Fibroblast of peridontal ligament (primary cell): ENCODE measurements around the gene CCRL2.
"Not testable (repeated sequence)": the region's sequence is repeated elsewhere in the genome, so short reads cannot be mapped to it uniquely, and the experiment has no call there.

Source experiments
- DNase-seq: peaks from one replicate; pipeline ENCODE4 v3.0.0-alpha.2; 2010; ENCODE audit errors: extremely low read depth

CCRL2 gene

DNA sequence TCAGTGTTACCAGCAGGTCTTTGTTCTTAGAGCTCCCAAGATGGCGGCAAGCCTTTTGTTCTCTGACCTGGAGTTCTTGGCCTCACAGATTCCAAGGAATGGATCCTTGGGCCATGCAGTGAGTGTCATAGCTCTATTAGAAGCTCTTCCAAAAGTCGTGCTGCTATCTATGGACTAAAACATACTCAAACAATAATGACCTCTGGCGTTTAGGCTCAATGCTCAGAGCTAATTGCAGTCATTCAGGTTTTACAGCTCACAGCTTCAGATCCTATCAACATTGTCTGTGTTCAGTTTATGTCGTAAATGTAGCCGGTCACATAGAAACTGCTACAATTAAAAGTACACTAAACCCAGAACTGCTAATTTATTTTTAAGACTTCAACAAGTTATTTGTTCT is 22.2 kb downstream of the CCRL2 start:
- DNase-seq: no peak

DNA sequence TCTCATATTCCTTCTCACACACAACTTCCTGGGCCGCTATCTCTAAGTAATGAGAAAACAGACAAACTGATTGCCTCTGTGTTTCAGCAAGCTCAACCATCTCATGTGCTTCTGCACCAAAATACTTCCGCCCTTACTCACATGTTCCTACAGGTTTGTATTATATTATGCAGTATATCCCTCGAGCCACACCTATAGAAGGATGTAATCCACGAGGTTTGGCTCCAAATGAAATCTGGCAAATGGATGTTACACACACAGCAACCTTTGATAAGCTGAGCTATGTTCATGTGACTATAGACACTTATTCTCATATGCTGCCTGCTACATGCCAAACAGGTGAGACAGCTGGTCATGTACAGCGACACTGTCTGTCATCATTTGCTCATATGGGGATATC is 22.6 kb downstream of the CCRL2 start:
- DNase-seq: no peak

DNA sequence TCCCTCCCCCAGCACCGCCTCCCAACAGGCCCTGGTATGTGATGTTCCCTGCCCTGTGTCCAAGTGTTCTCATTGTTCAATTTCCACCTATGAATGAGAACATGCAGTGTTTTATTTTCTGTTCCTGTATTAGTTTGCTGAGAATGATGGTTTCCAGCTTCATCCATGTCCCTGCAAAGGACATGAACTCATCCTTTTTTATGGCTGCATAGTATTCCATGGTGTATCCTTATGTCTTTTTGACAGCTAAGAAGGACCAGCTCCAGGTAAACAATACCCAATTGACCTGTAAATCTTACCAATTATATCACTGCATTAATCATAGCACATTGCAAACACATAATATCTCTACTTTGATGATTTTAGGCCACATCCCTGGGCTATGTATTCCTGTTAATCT is 23.8 kb downstream of the CCRL2 start:
- DNase-seq: not testable (repeated sequence)

DNA sequence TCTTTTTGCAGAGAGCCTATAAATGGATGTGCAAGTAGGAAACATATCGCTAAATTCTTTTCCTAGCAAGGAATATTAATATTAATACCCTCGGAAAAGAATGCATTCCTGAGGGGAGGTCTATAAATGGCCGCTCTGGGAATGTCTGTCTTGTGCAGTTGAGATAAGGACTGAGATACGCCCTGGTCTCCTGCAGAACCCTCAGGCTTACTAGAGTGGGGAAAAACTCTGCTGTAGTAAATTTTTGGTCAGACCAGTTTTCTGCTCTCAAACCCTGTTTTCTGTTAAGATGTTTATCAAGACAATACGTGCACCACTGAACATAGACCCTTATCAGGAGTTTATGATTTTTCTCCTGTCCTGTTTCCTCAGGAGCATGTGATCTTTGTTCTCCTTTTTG is 24.8 kb downstream of the CCRL2 start:
- DNase-seq: not testable (repeated sequence)

DNA sequence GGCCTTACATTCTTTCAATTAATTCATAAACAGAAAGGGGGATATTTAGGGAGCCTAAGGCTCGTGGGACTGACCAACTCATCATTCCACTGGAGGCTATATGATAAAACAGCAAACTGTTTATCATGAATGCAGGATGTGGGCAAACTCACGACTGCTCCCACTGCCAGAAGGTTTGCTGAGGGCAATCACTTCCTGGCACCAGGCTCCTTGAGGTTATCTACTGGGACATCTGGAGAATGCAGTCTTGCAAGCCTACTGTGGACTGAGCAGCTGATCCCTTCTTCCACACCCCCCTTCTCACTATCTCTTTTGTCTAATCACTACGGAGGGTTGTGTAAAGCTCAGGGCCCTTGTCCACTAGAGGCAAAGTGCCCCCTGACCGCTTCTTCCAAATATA is 26.1 kb downstream of the CCRL2 start:
- not testable (repeated sequence) for DNase-seq

DNA sequence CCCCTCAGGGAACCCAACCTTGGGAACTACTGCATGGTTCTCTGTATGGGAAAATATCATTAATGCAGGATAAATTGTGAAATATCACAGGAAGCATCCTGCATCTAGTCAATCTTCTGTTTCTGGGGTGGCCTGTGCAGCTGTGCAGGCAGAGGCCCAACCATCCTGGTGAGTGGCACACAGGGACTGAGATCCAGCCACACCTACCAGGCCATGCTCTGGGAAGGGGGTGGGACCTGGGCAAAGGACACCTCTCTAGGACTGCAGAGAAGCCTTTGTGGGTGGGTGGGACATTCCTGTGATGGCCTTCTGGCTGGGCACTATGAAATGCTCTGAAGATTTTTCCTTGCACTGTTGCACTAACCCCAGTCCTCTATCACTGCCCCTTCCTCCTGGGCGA is 26.8 kb downstream of the CCRL2 start:
- DNase-seq: no peak

DNA sequence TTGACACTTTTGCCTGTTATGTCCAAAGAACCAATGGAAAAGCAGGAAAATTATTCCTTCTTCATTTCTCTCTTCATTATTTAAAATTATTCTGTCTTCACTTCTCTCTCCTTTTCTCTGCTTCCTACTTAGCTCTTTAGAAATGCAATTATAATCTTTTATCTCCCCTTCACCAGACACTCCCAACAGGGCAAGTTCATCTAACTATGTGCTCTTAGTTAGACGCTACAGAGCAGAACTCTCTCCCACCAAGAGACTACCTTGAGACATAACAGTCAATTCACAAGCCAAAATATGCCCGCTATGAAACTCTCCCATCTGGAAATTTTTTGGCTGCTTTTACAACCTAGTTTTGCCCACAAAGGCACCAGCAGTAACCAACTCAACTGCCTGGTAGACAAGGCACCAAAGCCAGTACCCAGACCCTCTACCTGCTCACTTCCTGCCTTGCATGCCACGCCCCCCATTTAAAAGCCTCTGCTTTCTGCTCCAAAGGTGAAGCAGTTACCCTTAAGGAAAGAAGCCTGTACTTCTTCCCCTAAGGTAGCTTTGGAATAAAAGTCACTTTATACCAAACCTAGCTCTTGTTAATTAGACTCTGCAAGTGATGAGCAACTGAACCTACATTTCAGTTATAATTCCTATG is 28.1 kb downstream of the CCRL2 start:
- DNase-seq: no peak

DNA sequence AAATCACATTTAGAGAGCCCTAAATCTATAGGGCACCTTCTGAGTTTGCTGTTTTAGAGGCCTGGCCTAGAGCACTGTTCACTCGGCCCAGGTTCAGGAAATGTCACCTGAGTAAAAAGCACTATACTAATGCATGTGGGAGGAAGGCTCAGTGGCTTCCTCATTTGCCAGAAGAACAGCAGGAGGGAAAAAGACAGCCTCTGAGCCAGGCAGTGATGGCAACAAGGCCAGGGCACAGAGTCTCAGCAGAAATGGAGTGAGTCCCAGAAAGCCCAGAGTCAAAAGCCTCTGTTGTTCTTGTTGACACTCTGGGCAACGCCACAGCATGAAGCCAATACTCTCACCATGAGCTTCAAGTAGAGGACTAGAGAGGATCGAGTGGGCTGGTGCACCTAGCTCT is 31.8 kb downstream of the CCRL2 start:
- DNase-seq: no peak

DNA sequence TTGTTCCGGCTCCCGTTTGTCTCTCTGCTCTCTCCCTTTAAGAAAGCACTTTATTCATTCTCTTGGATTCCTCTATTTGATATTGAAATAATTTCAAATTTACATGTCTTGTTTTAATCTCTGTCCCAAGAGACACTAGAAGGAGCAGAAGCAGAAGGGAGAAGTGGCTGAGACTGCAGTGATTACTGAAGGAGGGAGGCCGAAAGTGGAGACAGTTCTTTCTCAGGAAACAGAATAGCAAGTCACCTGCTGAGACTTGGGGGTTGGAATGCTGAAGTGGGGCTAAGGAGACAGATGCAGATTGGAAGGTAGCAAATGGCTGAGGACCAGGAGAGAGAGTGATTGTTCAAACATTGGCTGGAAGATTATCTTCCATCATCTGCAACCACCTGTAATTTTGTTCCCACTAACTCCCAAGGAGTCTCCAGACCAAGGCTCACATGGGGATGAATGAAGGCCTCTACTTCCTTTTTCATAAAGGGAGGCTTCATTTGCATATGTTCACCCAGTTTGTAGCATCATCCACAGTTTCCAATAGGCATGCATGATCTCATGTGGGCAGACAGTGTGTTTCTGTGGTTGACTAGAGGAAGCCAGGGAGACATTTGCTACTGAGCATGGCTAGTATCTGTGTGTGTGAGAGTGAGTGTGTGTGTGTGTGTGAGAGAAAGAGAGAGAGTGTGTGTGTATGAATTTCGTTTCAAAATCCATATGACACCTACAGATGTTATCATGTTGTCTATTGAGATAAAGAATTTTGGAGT is 33.7 kb downstream of the CCRL2 start:
- no peak for DNase-seq

DNA sequence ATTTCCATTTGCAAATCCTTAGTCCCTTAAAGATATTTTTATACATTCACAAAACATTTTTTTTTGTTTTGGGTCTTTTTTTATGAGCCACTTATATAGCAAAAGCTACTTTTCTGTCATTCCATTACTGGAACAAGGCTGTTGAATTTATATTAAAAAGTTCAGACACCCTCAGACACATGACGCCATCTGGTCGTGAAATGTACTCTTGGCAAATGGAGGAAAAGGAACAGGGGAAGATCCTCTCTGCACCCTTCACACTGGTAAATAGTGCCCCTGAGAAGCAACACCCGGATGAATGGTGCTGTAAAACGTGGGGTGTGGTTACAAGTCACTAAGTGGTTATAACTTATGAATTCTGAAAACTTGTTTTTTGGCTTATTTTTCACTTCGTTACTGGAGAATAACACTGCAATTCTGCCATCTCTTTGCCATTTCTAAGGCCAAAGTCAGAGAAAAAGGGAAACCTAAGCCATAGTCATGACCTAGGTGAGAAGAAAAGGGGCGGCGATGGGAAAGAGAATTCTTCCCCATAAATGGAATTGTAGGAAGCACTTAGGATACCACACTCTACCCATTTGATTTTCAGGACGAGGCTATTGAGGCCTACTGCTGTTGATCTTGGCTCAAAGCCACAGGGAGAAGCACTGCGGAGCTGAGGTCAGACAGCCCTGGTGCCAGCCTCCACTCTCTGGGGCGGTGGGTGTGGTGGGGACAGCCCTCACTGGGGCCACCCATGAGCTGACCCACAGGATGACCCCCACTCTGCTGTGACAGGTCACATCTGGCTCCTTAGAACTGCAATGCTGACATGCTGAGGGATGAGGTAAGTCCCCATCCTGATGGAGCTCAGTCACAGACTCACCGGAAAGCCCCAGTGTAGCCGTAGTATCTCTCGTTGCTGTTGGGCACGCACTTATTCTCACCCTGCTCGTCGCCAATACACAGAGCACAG is 35.8 kb downstream of the CCRL2 start:
- peak; percentile 79 for DNase-seq

DNA sequence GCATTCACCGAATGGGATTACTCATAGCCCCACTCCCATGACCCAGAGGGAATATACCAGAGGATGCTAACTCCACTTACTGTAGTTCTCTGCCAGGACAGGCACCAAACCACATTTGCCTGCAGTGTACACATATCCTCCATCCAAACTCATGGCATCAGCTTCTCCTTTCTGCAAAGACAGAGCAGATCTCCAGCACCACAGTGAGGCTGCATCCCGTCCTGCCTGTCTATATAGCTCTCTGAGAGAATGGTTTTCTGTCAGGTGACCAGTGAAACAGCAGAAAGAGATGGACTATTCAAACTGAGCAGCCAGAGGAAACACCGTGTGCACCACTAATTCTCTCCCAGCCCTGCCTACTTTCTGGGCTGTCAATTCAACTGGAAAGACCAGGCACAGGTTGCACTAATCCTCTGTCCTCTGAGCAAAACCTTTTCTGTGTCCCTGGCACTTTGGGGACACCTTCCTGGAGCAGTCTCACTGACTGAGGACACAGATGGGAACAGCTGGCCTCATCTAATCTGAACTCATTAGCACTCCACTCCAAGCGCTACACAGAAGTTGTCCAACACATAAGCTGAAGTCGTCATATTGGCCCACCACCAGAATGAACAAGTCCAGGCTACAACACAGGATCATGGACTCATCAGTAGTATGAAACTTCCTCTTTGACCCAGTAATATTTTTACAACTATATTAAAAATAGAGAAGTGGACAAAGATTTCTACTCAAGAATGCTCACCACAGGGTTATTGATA is 40.3 kb downstream of the CCRL2 start:
- no peak for DNase-seq

DNA sequence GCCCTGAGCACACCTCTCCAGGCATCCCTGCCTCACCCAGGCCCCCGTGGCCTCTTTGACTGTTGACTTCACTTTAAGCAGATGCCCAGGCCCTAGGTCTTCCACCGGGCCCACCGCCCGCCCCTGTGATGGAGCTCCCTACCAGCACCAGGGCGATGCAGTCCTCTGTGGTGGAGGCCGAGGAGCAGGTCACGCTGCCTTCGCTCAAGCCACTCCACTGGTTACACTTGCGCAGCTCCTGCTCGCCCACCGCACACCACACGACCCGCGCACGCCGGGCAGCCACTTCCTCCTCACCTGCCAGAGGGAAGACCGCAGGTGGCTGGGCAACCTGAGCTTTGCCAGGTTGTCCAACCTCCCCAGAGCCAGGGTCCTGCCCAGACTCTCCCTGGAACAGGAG is 41.7 kb downstream of the CCRL2 start:
- no peak for DNase-seq

DNA sequence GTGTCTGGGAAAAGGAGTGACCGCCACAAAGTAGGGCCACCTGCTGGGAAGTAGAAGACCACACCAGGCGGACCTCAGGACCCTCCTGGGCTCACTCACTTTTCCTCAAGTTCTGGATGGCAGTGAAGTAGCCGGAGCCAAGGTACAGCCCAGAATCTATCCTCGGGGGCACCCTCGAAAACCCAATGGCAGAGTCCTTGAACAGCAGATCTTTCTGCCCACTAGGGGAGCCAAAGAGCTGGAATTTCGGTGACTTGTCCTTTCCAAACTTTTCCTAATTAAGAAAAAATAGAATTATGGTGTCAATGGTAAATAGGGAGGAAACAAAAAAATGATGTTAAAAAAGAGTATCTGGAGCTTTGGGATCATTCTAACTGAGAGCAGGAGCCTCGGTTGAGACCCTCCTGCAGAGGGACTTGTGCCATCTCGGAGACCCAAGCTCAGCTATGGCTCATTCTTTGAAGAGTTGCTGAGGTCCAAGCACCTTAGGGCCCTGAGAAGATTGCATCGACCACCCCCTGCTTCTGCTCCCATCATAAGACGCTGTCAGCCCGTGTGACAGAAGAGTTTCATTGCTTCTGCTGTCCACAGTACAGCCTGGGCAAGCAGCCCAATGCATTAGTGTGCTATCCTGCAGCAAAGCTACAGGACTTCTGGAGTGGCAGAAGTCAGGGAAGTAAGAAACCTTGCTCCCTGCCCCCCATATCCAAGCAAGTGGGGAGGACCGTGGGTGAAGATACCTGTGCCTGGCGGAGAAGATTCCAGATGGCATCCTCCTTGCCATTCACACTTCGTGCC is 42.9 kb downstream of the CCRL2 start:
- no peak for DNase-seq

DNA sequence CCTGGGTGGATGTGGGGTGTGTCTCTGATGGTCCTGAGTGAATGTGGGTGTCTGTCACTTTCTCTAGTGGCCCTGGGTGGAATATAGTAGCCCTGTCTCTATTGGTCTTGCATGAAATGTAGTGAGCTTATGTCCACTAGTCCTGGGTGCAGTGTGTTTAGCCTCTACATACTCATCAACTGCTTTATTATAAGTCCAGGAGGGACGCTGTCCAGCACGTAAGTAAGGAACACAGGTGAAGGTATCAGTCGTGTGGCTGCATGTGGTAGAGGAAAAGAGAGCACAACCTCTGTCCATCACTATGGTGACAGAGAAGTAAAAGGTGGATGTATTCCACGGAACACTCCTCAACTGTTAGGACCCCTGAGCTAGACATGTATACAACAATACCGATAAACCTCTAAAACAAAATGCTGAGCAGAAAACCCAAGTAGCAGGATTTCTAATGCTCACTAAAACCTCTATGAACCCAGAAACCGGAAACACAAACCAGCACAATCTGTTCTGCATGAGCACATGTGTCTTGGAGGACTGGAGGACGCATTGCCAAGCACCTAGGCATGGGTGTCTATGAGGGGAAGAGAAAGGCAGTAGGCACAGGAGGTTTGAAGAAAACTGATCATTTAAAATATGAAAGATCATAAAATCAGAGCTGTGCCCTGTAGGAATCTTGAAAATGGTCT is 46.6 kb downstream of the CCRL2 start:
- DNase-seq: no peak

DNA sequence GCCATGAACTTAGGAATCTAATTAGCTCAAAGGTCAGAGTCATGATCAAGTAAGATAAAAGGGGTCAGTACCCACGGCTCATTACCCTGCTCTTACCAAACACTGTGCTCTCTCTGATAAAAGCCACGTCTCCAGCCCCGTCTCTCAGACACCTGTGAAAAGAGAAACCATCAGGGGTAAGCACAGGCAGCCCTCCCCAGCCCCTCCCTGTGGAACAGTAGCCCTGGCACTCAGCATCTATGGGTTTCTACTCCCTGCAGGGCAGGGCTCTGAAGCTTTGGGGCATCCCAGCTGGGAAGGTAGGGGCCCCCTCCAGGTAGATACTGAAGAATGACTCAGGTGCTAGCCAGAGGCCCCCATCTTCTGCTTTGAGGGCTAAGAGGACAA is 47.1 kb downstream of the CCRL2 start:
- DNase-seq: no peak

DNA sequence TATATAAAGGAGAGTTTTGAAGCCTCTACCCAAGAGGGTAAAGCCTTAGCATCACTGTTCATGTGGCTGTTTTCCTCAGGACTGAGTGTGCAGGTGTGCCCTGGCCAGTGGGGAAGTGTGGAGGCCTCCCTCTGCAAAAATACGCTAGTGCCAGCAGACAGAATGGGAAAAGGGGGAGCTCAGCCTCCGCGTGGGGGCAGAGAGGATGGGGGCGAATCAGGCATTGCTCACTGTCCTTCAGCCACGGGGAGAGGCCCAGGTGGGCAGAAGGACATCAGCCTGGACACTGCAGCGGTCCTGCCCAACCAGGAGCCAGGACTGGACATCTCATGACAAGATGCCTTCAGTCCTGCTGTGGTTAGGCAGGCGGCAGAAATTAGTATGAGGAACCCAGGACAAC is 47.5 kb downstream of the CCRL2 start:
- no peak for DNase-seq

DNA sequence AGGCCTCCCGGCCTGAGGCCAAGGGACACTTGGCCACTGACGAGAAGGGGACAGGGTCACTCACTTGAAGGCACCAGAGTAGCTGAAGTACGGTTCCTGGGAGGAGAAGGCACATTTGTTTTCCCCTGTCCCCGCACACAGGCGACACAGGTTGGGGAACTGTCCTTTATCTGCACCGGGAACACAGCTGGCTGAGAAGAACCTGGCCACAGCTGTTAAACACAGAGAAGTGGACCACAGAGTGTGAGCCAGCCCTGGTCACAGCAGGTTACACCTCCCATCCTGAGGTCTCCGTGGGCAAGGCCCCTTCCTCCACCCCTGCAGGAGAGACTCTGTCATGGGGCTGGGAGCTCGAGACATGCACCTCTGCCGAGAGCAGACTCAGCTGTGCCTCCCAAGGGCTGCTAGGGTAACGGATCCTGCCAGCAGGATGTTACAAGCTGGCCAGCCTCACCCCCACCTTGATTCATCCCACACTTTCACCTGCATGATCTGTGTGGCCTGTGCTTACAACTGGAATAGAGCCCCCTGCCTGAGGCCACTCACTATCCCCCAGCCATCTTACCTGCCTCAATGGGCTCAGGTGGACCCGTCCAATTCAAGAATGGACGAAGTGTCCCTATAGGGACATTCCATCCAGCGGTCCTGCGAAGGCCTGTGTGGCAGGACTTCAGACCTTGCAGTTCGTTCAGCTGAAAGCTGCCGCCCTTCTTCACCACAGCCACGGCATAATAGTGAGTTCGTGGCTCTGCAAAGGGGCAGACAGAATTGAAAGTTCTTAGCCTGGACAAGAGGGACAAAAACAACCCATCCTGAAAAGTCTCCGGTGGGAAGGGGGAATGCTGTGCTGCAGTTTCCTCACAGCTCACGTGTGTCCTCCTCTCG is 48.4 kb downstream of the CCRL2 start:
- DNase-seq: no peak

DNA sequence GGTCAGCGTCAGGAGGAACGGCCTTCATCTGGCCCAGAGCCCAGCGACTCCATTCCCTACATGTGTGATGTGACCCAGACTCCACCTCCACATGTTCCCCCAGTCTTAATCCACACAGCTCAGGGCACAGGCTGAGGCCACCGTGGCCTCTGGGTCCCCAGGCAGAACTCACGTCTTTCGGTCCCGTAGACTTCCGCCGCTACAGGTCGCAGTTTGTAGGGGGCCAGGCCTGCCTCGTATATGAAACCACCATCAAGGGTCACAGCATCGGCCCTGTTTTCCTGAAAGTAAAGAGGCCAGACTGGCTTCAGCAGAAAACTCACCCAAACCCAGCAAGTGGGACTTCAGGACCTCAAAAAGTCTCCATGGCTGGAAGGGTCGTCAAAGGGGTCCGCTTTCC is 49.1 kb downstream of the CCRL2 start:
- no peak for DNase-seq
